Left lung (tissue), 10 donors: Measurements from ENCODE around the gene DLEC1. TPM values are rescaled to one million over a fixed set of nuclear protein-coding genes. Genes with fewer than 3 reads are reported as not detected.

ENCODE experiments used
- ATAC-seq: fragments of 200-7000 bp; cut with Tn5 transposase; one replicate; pipeline ENCODE4 v1.9.1; 2020; ENCODE audit warnings: moderate library complexity
- DNase-seq, 4 donors: peaks; one replicate each; pipeline ENCODE4 v3.0.0-alpha.2; 2013 to 2020
- H3K27ac ChIP-seq, 2 donors: fragments of 200-600 bp; sonication (generic) in 1 of 2; one replicate each; pipeline versions ENCODE4 v1.5.0 to v1.8.0; 2020 to 2021
- H3K27me3 ChIP-seq, 2 donors: fragments of 200-600 bp; sonication (generic) in 1 of 2; one replicate each; pipeline versions ENCODE4 v1.5.0 to v1.8.0; 2020 to 2021
- H3K36me3 ChIP-seq, 2 donors: fragments of 200-600 bp; sonication (generic) in 1 of 2; one replicate each; pipeline versions ENCODE4 v1.5.0 to v1.8.0; 2020 to 2021
- H3K4me1 ChIP-seq, 2 donors: fragments of 200-600 bp; one replicate each; pipeline ENCODE4 v1.8.0; 2021
- H3K4me3 ChIP-seq, 2 donors: fragments of 200-600 bp; sonication (generic) in 1 of 2; one replicate each; pipeline versions ENCODE4 v1.5.0 to v1.8.0; 2020 to 2021; ENCODE audit warnings: mild to moderate bottlenecking in 1 of 2
- H3K9me3 ChIP-seq, 2 donors: fragments of 200-600 bp; sonication (generic) in 1 of 2; one replicate each; pipeline versions ENCODE4 v1.5.0 to v1.8.0; 2020 to 2021
- CTCF ChIP-seq, 2 donors: fragments of 200-600 bp; sonication (generic) in 1 of 2; IDR thresholded peaks; one replicate each; pipeline versions ENCODE4 v1.5.0 to v1.8.0; 2021; ENCODE audit warnings: antibody characterized with exemption in 2 of 2
- intact Hi-C, 2 donors: fragments of 100-400 bp; cut with DNase I; formaldehyde crosslinking; loops; one replicate each; pipeline versions ENCODE4 v1.11.2 to v1.14.2; 2022
- polyA plus RNA-seq, 6 donors: library from polyadenylated mRNA; unstranded; fragments of 120-200 nt; gene quantifications; one replicate each; pipeline ENCODE4 v1.2.1, GENCODE V29; 2013; ENCODE audit not compliant: insufficient read length in 6 of 6
- total RNA-seq, 2 donors: library from RNA; stranded (reverse); fragmentation: NEBNext Ultra II Directional; extraction: Animal tissue kit (Norgen Biotek cat#: 25700); gene quantifications; one replicate each; pipeline ENCODE4 v1.2.1, GENCODE V29; 2021
- donor health status: DM: no; HTN: yes; CAD: no.
- donor health status: DM: no; HTN: no; CAD: no.

The DLEC1 gene
- total and polyA plus RNA-seq, 8 donors: 2.8 to 10.5 (median 6.1) TPM

GRCh38 chr3:38139652-38140051 lies 100.6 kb downstream of the DLEC1 start:
- no peaks in the 10 kb centered on the region for H3K9me3 ChIP-seq
- peaks cover 0 to 29% of the 10 kb centered on the region in 2 donors for H3K36me3 ChIP-seq
- no peak for DNase-seq
- no peak for TF ChIP-seq CTCF (IDR thresholded peaks at IDR 0.05)
- H3K27ac ChIP-seq: peak overlapping the region in 1 of 2 donors; percentile 98
- intact Hi-C loops: loop anchor here in 1 of 2 donors (10.0 kb wide), 1 partner anchor 85 kb away; no protein-coding TSS in a partner anchor
- ATAC-seq: no peak
- H3K27me3 ChIP-seq: no peaks in the 10 kb centered on the region
- H3K4me3 ChIP-seq: peak overlapping the region; percentile 89 to 97
- H3K4me1 ChIP-seq: peaks cover 28 to 51% of the 10 kb centered on the region in 2 donors

- no peaks in the 10 kb centered on the region for H3K27me3 ChIP-seq
- peak overlapping the region in 1 of 2 donors; percentile 97 for H3K4me3 ChIP-seq
- no peak for TF ChIP-seq CTCF (IDR thresholded peaks at IDR 0.05)
- H3K36me3 ChIP-seq: peaks cover 0 to 29% of the 10 kb centered on the region in 2 donors
- intact Hi-C loops: no loop called here
- H3K9me3 ChIP-seq: no peaks in the 10 kb centered on the region
- peak overlapping the region in 1 of 2 donors; percentile 21 for H3K27ac ChIP-seq
- H3K4me1 ChIP-seq: peaks cover 22 to 42% of the 10 kb centered on the region in 2 donors
- ATAC-seq (no peak), DNase-seq (no peak)
These were observed 101.5 kb downstream of the DLEC1 start for GRCh38 chr3:38140326-38141172.

- no peak overlapping the region for H3K4me3 ChIP-seq
- peak overlapping the region in 1 of 2 donors; percentile 21 for H3K27ac ChIP-seq
- peaks cover 0 to 29% of the 10 kb centered on the region in 2 donors for H3K36me3 ChIP-seq
- ATAC-seq: no peak
- H3K9me3 ChIP-seq: peaks cover 0 to 4% of the 10 kb centered on the region in 2 donors
- H3K4me1 ChIP-seq: peaks cover 17 to 36% of the 10 kb centered on the region in 2 donors
- no peak for TF ChIP-seq CTCF (IDR thresholded peaks at IDR 0.05)
- DNase-seq: no peak
- intact Hi-C loops: no loop called here
- no peaks in the 10 kb centered on the region for H3K27me3 ChIP-seq
These were observed 102.4 kb downstream of the DLEC1 start for GRCh38 chr3:38141173-38141951.

- peaks cover 0 to 29% of the 10 kb centered on the region in 2 donors for H3K36me3 ChIP-seq
- DNase-seq: no peak
- TF ChIP-seq CTCF (IDR thresholded peaks at IDR 0.05): no peak
- peaks cover 0 to 8% of the 10 kb centered on the region in 2 donors for H3K9me3 ChIP-seq
- ATAC-seq: no peak
- peaks cover 17 to 37% of the 10 kb centered on the region in 2 donors for H3K4me1 ChIP-seq
- no peak overlapping the region for H3K4me3 ChIP-seq
- intact Hi-C loops: no loop called here
- peak overlapping the region in 1 of 2 donors; percentile 21 for H3K27ac ChIP-seq
- H3K27me3 ChIP-seq: no peaks in the 10 kb centered on the region
These were observed 102.9 kb downstream of the DLEC1 start for GRCh38 chr3:38141952-38142273.

GRCh38 chr3:38142959-38143358 lies 104.0 kb downstream of the DLEC1 start:
- Histone ChIP-seq H3K9me3 (peaks cover 0 to 10% of the 10 kb centered on the region in 2 donors), H3K4me3 (no peak overlapping the region), H3K27ac (no peak overlapping the region), H3K36me3 (peaks cover 0 to 29% of the 10 kb centered on the region in 2 donors), H3K27me3 (no peaks in the 10 kb centered on the region), H3K4me1 (peaks cover 12 to 43% of the 10 kb centered on the region in 2 donors)
- intact Hi-C loops: no loop called here
- ATAC-seq (no peak), DNase-seq (no peak)
- TF ChIP-seq CTCF (IDR thresholded peaks at IDR 0.05): no peak
